HL-60 (cell line): ENCODE measurements around the gene KCNQ1OT1.

Experiments used
- GABPA ChIP-seq: IDR thresholded peaks from 2 replicates; pipeline ENCODE4 v1.6.1; 2012; ENCODE audit warnings: low read depth
- TF ChIP-seq, protein P1 (sequence below): IDR thresholded peaks from one replicate; pipeline ENCODE4 v1.5.1; 2011; ENCODE audit warnings: low read length, control low read depth, inconsistent platforms; ENCODE audit not compliant: insufficient read depth

DNA sequence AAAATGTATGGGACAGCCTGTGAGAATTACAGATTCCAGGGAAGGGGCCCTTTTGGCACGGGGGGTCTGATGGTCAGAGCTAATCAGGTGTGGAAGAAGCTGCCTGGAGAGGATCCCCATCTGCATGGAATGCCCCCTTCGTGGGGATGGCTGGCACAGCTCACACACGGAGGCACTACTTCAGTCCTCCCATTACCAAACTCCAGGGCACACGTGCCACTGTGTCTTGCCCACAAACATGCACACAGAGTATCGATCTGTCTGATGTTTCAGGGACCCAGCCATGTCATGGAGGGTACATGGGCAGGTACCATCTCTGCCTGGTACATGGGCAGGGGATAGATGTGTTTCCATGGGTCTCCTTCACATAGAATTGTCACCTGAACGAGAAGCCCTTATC is 14.7 kb downstream of the KCNQ1OT1 start:
- TF ChIP-seq, protein P1, sequence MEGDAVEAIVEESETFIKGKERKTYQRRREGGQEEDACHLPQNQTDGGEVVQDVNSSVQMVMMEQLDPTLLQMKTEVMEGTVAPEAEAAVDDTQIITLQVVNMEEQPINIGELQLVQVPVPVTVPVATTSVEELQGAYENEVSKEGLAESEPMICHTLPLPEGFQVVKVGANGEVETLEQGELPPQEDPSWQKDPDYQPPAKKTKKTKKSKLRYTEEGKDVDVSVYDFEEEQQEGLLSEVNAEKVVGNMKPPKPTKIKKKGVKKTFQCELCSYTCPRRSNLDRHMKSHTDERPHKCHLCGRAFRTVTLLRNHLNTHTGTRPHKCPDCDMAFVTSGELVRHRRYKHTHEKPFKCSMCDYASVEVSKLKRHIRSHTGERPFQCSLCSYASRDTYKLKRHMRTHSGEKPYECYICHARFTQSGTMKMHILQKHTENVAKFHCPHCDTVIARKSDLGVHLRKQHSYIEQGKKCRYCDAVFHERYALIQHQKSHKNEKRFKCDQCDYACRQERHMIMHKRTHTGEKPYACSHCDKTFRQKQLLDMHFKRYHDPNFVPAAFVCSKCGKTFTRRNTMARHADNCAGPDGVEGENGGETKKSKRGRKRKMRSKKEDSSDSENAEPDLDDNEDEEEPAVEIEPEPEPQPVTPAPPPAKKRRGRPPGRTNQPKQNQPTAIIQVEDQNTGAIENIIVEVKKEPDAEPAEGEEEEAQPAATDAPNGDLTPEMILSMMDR, result no peak
- TF ChIP-seq GABPA, result no peak
